HG02852 (cell line): ENCODE data around the gene SLC24A3.
A peak's percentile ranks its signal among the peaks of the same experiment; 100 is the strongest.

Experiments used
- ATAC-seq: cut with Tn5 transposase; IDR thresholded peaks from one replicate; pipeline ENCODE4 v1.9.1; 2021; ENCODE audit warnings: mild to moderate bottlenecking, moderate library complexity; ENCODE audit not compliant: unreplicated experiment

Gene SLC24A3

DNA sequence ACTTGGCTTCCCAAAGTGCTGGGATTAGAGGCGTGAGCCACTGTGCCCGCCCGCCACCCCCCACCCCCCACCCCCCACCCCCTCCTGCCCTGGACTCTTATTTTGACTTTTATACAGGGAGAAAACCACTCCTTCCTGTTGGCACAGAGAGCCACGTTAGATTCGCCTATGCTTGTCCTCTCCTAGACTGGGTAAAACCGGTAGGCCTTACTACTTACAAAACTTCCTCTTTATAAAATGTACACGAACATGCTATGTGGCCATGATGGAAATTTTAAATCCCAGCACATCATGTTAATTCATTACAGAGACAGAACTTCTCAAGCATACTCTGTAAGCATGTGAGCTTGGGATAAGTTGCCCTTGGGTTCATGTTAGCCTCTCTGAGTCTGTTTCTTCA is 124.2 kb downstream of the SLC24A3 start:
- ATAC-seq, result no peak

DNA sequence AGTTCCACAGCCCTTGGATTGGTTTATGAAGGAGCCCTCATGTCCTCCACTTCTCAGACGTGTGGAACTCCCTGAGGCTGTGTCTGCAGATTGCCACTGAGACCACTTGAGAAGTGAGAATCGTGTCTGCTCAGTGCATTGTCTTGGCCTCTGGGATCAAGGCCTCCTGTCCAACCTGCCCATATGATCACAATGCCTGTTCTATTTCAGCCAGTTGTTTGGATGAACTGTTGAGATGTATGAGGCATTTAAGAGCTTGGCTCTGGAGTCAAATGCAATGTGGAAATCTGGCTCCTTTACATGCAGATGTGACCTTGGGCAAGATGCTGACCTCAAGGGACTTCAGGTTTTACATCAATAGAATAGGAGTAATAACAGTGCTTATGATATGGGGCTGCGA is 125.9 kb downstream of the SLC24A3 start:
- ATAC-seq, result no peak

DNA sequence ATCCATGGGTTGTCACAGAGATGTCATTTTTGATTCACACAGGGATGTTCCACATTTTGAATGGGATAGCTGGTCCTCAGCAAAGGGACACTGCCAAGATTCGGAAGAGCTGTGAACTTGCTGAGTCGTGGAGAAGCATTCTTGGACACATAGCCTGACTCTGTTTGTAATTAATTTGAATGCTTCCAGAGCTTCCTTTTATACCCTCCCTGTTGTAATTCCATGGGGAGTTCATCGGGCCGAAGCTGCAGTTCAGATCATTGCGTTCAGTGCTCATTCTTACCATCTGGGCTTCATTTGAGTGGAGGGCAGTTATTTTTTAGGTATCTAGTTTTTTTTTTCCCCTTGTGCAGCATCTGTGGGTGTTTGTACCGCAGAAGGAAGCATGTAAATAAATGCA is 126.5 kb downstream of the SLC24A3 start:
- ATAC-seq, result no peak

DNA sequence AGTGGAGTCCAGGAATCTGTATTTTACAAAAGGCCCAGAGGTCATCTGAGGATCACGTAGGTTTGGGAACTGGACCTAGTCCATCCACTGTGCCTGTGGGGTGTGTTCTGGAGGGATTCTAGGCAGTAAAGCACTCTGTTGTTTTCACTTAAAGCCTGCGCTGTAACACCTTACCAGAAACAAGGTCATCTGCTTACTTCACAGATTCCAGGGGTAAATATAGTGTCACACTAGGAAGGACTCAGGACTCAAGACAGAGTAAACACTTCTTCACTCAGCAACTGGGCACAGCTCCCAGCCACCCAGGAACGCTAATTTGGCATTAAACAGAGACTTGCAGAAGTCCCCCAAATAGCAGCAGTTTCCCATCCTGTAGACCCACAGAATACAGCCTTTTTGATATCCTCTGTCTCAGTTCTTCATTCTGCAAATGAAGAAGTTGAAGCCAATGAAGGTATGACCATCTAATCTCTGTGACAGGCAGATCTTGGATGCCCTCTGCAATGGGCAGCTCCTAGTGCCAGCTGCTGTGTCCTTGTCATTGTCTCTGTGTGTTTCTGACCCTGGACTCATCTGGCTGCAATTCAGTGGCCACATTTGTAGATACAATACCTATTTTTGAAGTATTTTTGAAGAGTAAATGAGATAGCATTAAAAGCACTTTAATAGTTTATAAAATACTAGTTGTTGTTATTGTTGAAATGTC is 129.1 kb downstream of the SLC24A3 start:
- ATAC-seq, result no peak

DNA sequence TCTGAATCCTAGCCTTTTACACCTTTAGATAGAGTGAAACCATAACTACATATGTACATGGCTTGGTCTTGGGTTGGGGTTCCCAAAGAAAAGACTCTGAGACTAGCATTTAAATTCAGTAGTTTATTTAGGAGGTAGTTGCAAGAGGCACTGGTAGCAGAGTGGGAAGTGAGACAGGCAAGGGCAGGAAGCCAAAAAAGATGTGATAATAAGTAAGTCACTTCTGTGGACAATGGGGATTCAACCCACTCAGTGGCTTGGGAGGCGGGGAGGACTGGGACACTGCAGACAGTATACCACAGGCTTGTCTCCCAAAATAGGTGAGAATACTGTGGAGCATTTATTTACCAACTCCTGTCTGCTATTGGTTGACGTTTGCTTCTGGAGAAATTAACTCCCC is 131.9 kb downstream of the SLC24A3 start:
- no peak for ATAC-seq

DNA sequence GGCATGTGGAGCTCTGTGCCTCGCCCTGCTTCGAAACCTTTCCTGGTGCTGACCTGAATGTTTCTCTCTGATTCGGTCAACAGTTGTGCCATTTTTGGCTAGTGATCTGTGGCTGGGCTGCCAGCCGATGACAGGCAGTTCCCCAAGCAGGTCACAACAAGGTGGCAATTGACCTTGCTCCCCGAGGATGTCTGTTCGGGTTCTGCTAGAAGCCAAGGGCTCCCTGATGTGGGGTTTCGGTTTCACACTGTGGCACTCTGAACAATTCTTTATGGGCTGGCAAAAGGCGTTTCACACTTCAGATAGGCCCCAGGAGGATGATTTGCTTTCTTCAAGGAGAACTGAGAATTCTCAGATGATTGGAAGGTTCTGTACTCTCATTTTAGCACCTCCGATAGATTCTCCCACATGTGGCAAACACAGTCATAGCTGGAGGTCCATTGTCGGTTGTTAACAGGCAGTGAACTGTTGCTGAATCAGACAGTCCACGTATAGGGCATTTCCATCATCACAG is 135.6 kb downstream of the SLC24A3 start:
- ATAC-seq, result peak; percentile 82

DNA sequence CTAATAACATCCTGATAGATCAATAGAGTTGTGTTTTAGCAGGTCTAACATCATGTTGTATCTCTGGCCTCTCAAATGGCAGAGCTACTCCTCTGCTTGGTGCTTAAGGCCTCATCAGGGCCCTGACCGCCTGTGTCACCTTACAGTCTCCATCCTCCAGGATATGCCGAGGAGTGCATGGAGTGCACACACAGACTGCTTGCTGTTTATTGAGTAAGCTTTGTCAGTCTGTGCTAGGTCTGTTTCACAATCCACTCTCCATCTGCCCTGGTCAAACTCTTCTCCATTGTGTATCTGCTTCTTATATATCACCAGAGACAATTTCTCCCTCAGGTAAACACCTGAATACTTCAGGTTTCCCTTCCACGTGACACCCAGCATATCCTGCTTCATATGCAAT is 136.1 kb downstream of the SLC24A3 start:
- no peak for ATAC-seq

DNA sequence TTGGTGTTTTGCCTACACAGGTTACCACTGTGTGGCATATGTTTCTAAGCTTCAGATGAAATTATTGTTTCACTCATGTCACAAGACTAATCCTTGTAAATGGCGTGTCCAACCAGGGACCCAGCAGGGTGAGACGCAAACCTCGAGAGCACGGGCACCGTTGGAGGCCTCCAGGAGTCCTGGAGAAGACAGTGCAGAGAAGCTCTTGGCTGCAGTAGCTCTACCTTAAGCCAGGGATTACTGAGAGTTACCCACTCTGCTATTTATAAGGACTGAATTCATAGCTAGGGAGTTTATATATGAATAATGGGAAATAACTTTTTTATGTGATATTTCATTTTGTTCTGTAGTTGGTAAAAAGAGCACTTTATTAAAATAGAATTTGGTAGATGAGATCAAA is 137.4 kb downstream of the SLC24A3 start:
- no peak for ATAC-seq

DNA sequence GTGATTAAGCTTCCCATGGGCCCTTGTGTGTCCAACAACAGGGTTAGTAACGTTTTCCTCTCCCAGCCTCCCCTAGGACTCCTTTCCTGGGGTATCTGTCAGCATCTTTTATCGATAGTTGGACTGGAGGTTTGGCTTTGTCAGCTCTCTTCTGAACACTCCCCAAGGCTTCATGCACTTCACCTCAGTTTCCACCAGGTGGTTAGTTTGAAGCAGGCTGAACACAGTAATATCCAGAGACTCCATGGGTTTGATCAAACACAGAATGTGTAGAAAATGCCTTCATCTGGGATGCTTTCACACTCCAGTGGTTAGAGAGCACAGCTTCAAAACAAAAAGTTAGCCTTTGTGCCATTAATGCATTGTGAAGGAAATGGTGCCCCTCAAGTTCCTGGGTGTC is 139.1 kb downstream of the SLC24A3 start:
- no peak for ATAC-seq

DNA sequence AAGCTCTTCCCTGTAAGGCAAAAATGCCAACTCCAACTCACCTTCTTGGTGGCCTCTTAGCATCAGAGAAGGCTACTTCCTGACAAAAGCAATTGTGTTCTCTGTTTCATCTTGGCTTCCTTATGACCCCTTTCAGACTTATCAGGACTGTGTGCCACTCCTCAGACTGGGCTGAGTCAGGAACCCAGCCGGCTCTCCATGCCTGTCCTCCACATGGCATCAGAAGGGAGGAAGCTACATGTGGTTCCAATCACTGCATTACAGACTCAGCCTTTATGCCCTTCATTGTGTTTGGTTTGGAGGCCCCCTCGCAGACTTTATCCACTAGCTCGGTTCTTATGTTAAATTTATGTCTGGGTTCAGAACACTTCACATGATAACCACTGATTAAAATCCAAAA is 142.5 kb downstream of the SLC24A3 start:
- no peak for ATAC-seq

DNA sequence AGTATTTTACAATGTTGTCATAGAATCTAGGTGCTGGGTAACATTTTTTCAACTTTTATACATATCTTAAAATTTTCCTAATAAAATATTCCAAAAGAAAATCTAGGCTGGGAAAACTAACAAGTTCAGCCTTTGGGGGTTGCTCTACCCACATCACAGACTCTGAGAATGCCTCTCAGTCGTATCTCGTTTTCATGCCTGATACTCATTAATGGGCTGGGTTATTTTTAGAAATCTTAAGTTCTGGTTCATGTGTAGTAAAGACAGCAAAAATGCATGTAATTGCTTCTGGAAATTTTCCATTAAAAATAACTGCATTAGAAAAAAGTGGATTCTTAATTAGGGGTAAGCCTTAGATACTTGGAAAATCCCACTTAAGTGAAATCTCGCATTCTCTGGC is 149.3 kb downstream of the SLC24A3 start:
- ATAC-seq, result no peak

DNA sequence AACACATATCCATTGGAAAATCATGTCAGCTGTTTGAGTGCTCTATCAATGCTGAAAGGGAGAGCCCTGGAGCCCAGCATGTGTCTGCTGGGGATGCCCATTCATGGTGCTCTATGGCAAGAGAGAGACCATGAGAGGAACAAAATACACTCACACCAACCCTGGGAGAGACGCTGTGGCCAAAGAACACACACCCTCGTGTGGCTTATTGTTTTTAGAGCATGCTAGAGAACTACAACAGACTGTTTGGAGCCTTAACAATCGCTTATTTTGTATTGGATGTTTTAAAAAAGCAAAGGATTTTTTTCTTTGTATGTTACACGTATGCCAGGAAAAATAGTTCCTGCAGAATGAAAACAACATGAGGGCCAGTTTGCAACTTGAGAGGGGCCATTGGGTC is 151.0 kb downstream of the SLC24A3 start:
- no peak for ATAC-seq

DNA sequence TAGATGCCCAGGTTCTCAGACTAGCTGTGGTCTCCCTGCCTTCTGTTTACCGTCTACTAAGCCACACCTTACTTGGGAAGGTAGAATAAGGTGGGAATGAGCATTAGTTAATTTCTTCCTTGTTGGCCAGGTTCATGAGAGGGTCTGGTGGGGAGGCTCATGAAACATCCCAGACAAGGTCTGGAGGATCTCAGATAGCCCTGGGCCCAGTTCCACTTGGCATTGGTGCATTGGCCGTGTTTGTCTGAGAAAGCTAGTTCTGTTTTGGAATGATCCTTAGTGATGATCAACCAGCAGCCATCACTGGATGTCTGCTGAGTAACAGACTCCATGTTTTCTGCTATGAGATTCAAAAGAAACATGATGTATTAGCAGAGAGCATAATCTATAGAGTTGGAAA is 155.1 kb downstream of the SLC24A3 start:
- ATAC-seq, result no peak

DNA sequence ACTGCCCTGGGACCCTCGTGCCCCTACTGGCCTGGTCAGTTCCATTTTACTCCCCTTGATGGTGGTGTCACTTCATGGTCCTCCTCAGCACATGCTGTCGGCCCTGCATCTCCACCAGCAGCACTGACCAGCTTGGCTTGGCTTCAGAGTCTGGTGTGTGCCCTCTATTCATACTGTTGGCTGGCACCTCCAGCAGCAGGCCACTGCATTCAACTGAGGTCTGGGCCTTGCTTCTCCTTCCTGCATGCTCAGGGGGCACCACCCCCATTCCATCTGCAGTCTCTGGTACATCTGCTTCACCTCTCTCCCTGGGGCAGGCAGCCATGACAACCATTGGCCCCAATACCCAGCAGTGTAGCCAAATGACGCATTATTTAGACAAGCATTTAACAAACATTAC is 155.9 kb downstream of the SLC24A3 start:
- no peak for ATAC-seq

DNA sequence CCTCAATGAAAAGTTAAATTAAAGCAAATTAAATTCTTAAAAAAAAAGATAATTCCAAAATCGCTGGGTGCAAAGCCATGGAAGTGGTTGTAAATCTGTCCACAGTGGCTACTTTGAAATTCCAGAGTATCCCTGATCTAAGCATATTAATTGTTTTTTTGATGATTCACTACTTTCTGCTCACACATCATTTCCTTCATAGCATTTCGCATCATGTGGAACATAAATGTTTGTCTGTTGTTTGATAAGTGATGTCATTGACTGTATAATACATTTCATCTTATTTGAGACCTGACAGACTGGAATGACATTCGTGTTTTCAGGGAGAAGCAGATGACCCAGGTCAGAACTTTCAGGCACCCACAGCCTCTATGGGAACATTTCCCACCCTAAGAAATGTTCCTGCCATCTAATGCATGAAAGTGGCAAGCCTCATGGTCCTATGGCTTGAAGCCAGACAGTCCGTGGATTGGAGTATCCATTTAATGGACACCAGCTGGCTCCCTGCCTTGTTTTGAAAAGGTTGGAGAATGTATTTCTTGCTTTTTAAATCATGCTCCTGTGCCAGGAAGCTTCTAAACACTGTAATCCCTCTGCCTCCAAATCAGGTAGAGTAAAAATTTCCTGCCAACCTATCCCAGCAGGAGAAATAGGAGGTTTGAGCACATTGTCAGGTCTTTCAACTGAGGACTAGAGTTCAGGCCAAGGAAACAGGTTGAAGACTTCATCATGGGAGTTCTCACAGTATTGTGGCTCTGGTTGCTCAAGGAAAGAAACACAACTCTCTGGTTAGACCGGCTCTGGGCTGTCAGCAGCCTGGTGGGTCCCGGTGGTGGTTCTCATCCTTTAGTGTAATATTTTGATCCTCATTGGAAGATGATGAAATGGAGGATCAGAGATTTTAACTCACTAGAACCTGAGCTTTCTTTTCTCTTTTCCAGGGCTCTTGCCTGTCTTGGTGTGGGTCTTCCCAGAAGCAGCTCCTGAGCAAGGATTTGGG is 157.9 kb downstream of the SLC24A3 start:
- ATAC-seq, result no peak

DNA sequence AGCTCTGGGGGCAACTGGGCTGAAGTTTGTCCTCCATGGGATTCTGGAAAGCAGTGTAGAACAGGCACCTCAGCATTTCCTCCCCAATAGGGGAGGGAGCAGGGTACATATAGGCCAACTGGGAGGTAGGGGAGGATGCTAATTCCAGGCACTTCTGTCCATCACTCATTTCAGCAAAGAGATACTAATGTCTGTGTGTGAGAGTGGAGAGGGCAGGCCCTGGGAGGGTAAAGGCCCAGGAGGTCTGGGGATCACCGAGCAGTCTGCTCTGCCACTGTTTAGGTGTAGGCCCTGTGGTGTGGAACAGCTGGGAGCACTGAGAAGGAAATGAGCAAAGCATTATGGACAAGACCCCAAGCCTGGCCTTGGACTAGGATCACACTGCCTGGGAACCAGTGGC is 158.7 kb downstream of the SLC24A3 start:
- no peak for ATAC-seq

DNA sequence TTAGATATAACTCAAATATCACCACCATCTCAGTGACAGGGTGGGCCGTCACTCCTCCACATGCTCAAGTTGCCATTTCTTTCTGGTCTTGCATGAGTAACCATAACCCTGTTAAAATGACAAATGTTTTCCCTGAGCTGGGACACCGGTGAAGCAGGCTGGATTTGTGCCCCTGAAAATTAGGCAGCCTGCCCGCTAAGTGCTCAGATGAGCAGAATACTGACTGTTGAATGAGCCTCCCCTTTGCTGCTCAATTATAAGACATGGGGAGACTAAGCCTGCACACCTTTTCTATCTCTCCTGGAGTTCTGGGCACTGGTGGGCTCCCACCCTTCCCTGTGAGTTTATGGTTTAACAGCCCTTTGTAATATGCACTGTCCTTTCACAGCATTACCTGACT is 161.8 kb downstream of the SLC24A3 start:
- ATAC-seq, result no peak

DNA sequence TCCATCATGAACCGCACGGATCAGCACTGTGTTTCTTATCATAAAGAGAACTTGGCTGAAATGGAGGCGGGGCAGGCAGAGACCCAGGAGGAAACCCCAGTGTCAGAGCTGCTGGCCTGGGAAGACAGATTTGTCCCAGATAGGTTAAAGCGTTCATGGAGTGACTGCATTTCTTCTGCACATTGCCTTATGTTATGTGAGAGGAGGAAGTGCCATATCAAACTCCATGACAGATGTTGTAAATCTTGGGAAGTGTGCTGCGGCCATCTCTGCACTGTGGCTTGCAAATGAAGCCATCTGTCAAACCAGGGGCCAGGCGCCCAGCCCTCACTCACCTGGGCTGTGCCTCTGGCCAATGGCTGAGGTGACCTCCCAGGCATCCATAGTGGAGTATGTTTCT is 163.0 kb downstream of the SLC24A3 start:
- ATAC-seq, result no peak

DNA sequence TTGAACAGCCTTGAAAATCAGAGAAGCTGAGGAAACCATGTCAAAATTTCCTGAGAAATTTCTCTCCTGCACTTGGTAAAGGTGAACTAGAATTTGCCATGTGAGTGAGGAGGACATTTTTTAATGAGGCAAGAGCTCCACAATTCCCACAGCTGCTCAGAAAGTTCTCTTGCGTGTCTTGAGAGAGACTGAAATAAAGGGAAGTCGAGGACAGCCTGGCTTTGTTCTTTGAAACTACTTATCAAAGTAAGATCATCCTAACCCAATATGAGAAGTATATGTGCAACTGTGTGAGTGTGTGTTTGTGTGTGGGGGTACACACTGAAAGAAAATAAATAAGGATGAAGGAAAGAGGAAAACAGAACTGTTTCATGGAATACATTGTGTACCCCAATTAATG is 163.4 kb downstream of the SLC24A3 start:
- no peak for ATAC-seq

DNA sequence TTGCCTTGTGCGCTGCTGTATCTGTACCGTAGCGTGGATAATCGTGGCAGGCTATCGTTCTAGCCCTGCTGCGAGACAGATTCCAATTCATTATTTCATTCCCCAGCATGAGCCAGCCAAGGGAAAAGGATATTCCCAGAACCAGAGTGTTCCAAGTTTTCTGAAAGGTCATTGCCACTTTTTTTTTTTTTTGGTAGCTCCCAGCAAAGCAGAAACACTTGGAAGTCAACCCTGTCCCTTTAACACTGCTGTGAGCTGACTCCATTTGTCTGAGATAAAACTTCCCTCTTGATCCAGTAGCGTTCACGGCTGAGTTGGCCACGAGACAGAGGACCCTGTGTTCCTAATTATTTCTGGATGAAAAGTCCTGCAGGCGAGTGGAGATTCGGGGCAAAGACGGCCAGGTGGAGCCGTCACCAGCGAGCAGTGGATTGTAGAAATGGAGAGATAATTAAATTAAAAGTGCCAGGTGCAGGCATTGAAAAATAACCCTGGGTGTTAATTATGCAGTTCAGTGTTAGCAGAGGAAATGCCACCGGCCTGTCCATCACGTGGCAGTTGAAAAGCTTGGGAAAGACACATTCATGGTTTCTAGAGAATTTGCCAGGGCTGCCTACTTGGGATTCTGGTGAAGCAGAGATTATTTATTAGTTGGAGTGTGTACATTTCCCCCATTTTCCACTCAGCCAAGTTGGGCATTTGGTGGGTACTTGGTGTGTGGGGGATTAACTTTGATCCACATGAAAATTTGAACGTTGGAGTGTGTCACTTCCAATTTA is 164.2 kb downstream of the SLC24A3 start:
- ATAC-seq, result no peak

DNA sequence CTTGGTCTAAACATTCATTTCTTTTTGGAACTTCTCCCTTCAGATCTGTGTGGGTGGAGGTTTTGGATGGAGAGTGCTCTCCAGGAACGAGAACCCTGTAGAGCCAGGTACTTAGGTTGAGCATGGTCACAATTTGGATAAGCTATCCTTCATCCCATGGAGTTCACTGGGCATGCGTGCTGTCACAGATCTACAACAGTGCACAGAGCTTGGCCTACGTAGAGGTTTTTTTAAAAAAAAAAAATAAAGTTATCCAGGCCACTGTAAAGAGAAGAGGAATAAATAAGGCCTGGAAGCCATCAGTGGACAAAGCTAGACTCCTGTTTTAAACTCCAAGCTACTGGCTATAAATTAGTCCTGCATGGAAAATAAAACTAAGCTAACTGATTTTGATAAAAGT is 165.6 kb downstream of the SLC24A3 start:
- no peak for ATAC-seq
